GM18508 (cell line): ENCODE data around the gene CSAG3.
"Not testable (repeated sequence)": the region's sequence is repeated elsewhere in the genome, so short reads cannot be mapped to it uniquely, and the experiment has no call there.

Experiments
- ATAC-seq: cut with Tn5 transposase; IDR thresholded peaks from one replicate; pipeline ENCODE4 v1.9.1; 2021; ENCODE audit warnings: moderate number of reproducible peaks; ENCODE audit not compliant: insufficient read depth, unreplicated experiment

CSAG3 gene

DNA sequence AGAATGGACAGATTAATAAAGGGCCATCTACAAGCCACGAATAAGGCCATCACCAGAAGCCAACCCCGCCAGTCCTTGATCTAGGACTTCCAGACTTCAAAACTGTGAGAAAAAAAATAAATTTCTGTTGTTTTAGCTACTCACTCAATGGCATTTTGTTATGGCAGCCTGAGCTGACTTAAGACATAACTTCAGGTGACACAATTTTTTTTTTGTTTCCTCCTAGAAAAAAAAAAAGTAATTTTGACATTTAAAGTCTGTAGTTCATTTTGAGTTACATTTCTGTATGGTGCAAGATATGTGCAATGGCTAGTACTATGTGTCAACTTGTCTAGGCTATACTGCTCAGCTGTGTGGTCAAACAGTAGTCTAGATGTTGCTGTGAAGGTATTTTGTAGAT lies at the start of gene CSAG3:
Gene CSAG3, plus strand, starts transcription at position 301 of the 400 bp plus-strand sequence.
- ATAC-seq, result not testable (repeated sequence)

DNA sequence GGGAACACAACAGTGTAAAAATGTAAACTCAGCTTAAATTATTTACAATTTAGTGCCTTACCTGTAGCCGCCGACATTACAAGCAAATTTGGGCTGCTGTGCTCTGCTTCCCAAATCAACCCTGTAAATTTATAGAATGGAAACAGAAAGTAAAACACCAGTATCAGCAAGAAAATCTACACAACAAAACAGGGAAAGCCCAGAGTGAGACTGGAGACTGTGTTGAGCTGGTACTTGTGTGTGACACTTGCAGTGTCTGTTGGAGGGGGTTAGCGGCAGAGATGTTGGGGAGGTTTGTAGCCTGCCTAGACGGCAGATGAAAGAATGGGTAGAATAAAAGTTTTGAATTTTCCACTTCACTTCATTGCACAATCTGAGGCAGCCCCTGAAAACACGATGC lies 45.8 kb upstream of the CSAG3 start:
- ATAC-seq, result not testable (repeated sequence)

DNA sequence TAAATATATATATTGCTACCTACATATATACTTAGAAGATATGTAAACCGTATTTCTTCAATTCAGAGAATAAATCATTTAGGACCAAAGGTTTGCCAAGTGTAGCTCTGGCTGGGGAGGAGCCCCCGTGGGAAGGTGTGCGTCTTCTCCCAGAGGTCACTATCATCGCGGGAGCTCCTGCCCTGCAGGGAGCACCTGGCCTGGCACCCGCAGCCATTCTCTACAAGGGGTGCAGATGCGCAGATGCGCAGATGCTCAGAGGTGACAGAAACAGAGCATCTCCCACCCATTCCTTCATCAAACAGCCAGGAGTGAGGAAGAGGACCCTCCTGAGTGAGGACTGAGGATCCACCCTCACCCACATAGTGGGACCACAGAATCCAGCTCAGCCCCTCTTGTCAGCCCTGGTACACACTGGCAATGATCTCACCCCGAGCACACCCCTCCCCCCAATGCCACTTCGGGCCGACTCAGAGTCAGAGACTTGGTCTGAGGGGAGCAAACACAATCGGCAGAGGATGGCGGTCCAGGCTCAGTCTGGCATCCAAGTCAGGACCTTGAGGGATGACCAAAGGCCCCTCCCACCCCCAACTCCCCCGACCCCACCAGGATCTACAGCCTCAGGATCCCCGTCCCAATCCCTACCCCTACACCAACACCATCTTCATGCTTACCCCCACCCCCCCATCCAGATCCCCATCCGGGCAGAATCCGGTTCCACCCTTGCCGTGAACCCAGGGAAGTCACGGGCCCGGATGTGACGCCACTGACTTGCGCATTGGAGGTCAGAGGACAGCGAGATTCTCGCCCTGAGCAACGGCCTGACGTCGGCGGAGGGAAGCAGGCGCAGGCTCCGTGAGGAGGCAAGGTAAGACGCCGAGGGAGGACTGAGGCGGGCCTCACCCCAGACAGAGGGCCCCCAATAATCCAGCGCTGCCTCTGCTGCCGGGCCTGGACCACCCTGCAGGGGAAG lies 44.9 kb upstream of the CSAG3 start, which contains the start of gene MAGEA2B:
Gene MAGEA2B, plus strand, starts transcription at position 814 of the 973 bp plus-strand sequence. CDS start 2,479 bp downstream, outside the sequence.
- not testable (repeated sequence) for ATAC-seq

DNA sequence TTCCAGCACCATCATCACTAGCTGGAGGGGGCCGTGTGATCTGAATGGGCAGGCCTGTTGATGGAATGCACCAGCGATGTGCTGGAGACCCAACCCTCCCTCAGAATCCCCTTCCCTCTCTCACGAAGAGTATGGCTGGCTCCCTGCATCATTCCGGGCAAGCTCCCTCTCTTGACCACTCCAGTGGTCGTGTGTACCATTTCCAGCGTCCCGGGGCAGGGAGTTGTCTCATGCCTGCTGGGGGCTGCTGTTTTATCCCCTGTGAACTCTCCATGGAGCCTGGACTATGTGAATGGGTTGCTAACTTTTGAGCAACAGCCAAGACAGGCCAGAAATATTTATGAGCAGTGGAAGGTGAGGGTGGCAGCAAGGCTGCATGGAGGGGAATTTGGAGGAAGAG lies 33.6 kb upstream of the CSAG3 start:
- no peak for ATAC-seq

DNA sequence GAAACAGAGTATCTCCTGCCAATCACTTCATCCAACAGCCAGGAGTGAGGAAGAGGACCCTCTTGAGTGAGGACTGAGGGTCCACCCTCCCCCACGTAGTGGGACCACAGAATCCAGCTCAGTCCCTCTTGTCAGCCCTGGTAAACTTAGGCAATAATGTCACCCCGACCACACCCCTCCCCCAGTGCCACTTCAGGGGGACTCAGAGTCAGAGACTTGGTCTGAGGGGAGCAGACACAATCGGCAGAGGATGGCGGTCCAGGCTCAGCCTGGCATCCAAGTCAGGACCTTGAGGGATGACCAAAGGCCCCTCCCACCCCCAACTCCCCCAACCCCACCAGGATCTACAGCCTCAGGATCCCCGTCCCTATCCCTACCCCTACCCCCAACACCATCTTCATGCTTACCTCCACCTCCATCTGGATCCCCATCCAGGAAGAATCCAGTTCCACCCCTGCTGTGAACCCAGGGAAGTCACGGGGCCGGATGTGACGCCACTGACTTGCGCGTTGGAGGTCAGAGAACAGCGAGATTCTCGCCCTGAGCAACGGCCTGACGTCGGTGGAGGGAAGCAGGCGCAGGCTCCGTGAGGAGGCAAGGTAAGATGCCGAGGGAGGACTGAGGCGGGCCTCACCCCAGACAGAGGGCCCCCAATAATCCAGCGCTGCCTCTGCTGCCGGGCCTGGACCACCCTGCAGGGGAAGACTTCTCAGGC lies 25.6 kb upstream of the CSAG3 start, which contains the start of the genes CSAG1 and MAGEA12:
Gene CSAG1, minus strand, starts transcription at position 461 of the 715 bp plus-strand sequence. CDS start 1,261 bp downstream, outside the sequence.
Gene MAGEA12, plus strand, starts transcription at position 497 of the 715 bp plus-strand sequence. CDS start 2,405 bp downstream, outside the sequence.
- ATAC-seq, result no peak

DNA sequence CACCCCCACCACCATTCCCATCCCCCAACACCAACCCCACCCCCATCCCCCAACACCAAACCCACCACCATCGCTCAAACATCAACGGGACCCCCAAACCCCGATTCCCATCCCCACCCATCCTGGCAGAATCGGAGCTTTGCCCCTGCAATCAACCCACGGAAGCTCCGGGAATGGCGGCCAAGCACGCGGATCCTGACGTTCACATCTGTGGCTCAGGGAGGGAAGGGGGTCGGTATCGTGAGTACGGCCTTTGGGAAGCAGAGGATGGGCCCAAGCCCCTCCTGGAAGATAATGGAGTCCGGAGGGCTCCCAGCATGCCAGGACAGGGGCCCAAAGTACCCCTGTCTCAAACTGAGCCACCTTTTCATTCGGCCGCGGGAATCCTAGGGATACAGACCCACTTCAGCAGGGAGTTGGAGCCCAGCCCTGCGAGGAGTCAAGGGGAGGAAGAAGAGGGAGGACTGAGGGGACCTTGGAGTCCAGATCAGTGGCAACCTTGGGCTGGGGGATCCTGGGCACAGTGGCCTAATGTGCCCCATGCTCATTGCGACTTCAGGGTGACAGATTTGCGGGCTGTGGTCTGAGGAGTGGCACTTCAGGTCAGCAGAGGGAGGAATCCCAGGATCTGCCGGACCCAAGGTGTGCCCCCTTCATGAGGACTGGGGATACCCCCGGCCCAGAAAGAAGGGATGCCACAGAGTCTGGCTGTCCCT lies 24.7 kb upstream of the CSAG3 start:
- not testable (repeated sequence) for ATAC-seq

DNA sequence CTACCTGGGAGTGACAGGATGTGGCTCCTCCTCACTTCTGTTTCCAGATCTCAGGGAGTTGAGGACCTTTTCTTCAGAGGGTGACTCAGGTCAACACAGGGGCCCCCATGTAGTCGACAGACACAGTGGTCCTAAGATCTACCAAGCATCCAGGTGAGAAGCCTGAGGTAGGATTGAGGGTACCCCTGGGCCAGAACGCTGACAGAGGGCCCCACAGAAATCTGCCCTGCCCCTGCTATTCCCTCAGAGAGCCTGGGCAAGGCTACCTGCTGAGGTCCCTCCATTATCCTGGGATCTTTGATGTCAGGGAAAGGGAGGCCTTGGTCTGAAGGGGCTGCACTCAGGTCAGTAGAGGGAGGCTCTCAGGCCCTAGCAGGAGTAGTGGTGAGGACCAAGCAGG lies 23.9 kb upstream of the CSAG3 start:
- ATAC-seq, result no peak

DNA sequence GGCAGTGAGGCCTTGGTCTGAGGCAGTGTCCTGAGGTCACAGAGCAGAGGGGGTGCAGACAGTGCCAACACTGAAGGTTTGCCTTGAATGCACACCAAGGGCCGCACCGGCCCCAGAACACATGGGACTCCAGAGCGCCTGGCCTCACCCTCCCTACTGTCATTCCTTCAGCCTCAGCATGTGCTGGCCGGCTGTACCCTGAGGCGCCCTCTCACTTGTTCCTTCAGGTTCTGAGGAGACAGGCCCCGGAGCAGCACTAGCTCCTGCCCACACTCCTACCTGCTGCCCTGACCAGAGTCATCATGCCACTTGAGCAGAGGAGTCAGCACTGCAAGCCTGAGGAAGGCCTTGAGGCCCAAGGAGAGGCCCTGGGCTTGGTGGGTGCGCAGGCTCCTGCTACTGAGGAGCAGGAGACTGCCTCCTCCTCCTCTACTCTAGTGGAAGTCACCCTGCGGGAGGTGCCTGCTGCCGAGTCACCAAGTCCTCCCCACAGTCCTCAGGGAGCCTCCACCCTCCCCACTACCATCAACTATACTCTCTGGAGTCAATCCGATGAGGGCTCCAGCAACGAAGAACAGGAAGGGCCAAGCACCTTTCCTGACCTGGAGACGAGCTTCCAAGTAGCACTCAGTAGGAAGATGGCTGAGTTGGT lies 23.0 kb upstream of the CSAG3 start:
- ATAC-seq, result no peak

DNA sequence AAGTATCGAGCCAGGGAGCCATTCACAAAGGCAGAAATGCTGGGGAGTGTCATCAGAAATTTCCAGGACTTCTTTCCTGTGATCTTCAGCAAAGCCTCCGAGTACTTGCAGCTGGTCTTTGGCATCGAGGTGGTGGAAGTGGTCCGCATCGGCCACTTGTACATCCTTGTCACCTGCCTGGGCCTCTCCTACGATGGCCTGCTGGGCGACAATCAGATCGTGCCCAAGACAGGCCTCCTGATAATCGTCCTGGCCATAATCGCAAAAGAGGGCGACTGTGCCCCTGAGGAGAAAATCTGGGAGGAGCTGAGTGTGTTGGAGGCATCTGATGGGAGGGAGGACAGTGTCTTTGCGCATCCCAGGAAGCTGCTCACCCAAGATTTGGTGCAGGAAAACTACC lies 22.5 kb upstream of the CSAG3 start:
- ATAC-seq, result not testable (repeated sequence)

DNA sequence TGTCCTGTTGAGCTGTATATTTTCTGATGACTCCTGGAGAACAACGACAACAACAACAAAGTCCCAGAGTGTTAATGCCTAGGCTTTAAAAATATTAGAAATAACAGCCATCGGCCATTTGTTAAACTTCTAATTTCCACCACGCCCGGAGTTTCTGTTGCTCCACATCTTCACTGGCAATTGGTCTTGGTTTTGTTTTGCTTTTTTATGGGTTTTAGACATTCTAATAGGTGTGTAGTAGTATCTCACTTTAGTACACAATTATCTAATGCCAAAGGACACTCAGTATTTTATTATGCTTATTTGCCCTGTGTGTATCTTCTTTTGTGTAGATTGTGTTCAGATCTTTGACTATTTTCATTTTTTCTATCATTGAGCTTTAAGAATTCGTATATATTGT lies 20.5 kb upstream of the CSAG3 start:
- ATAC-seq, result no peak

DNA sequence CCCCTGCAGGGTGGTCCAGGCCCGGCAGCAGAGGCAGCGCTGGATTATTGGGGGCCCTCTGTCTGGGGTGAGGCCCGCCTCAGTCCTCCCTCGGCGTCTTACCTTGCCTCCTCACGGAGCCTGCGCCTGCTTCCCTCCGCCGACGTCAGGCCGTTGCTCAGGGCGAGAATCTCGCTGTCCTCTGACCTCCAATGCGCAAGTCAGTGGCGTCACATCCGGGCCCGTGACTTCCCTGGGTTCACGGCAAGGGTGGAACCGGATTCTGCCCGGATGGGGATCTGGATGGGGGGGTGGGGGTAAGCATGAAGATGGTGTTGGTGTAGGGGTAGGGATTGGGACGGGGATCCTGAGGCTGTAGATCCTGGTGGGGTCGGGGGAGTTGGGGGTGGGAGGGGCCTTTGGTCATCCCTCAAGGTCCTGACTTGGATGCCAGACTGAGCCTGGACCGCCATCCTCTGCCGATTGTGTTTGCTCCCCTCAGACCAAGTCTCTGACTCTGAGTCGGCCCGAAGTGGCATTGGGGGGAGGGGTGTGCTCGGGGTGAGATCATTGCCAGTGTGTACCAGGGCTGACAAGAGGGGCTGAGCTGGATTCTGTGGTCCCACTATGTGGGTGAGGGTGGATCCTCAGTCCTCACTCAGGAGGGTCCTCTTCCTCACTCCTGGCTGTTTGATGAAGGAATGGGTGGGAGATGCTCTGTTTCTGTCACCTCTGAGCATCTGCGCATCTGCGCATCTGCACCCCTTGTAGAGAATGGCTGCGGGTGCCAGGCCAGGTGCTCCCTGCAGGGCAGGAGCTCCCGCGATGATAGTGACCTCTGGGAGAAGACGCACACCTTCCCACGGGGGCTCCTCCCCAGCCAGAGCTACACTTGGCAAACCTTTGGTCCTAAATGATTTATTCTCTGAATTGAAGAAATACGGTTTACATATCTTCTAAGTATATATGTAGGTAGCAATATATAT lies 5.0 kb upstream of the CSAG3 start, which contains the start of gene MAGEA2:
Gene MAGEA2, minus strand, starts transcription at position 157 of the 965 bp plus-strand sequence. CDS start 2,479 bp downstream, outside the sequence.
- ATAC-seq, result not testable (repeated sequence)

DNA sequence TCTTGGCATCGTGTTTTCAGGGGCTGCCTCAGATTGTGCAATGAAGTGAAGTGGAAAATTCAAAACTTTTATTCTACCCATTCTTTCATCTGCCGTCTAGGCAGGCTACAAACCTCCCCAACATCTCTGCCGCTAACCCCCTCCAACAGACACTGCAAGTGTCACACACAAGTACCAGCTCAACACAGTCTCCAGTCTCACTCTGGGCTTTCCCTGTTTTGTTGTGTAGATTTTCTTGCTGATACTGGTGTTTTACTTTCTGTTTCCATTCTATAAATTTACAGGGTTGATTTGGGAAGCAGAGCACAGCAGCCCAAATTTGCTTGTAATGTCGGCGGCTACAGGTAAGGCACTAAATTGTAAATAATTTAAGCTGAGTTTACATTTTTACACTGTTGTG lies 4.1 kb upstream of the CSAG3 start:
- not testable (repeated sequence) for ATAC-seq

DNA sequence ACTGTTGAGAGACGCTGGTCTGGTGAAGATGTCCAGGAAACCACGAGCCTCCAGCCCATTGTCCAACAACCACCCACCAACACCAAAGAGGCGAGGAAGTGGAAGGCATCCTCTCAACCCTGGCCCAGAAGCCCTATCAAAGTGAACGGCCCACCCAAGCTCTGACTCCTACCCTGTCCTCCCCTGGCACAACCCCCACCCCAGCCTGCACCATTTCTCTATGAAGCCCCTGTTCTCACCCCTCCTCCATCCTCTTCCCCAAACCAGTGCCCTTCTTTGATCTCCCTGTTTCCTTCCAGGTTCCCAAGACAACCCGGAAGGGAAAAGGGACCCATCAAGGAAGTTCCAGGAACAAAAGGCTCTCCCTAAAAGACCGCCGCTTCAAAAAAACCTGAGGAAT lies 526 bp downstream of the CSAG3 start:
- ATAC-seq, result not testable (repeated sequence)

DNA sequence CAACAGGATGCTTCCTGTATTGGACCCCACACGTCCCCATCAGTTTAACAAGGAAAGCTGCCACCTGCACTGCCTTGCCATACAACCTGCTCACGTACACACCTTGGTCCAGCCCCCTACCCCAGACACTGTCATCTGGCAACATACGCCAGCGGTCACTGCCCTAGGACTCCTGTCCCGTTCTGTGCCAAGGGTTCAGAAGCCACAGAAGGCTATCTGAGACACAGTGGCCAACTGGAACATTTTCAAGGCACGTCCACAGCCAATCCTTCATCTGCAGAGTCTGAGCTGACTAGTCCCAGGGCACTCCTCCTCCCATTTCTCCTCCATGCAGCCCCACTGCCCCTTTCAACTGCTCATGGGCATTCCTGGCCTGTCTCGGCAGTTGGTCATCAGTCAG lies 2.6 kb downstream of the CSAG3 start:
- not testable (repeated sequence) for ATAC-seq

DNA sequence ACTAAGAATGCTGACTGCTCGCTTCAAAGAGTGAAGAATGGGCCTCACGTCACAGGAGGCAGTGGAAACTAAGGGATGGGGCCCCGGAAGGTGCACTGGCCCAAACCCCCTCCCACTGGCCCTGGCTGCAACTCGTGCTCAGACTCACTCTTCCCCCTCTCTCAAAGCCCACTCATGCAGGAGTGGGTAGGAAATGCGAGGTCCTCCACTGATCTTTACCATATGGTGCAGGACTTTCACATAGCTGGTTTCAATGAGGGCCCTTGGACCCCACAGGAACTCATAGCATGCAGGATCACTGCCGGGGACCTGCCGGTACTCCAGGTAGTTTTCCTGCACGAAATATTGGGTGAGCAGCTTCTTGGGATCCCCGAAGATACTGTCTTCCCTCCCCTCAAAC lies 7.5 kb downstream of the CSAG3 start:
- not testable (repeated sequence) for ATAC-seq

DNA sequence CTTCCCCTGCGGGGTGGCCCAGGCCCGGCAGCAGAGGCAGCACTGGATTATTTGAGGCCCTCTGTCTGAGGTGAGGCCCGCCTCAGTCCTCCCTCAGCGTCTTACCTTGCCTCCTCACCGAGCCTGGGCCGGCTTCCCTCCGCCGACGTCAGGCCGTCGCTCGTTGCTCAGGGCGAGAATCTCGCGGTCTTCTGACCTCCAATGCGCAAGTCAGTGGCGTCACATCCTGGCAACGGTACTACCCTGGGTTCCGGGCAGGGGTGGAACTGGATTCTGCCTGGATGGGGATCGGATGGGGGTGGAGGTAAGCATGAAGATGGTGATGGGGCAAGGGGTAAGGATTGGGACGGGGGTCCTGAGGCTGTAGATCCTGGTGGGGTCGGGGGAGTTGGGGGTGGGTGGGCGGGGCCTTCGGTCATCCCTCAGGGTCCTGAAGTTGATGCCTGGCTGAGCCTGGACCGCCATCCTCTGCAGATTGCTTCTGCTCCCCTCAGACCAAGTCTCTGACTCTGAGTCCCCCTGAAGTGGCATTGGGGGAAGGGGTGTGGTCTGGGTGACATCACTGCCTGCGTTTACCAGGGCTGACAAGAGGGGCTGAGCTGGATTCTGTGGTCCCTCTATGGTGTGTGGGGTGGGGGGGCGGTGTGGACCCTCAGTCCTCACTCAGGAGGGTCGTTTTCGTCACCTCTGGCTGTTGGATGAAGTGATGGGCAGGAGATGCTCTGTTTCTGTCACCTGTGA lies 10.7 kb downstream of the CSAG3 start, which contains the start of gene MAGEA6:
Gene MAGEA6, minus strand, starts transcription at position 141 of the 741 bp plus-strand sequence. CDS start 2,039 bp downstream, outside the sequence.
- not testable (repeated sequence) for ATAC-seq

DNA sequence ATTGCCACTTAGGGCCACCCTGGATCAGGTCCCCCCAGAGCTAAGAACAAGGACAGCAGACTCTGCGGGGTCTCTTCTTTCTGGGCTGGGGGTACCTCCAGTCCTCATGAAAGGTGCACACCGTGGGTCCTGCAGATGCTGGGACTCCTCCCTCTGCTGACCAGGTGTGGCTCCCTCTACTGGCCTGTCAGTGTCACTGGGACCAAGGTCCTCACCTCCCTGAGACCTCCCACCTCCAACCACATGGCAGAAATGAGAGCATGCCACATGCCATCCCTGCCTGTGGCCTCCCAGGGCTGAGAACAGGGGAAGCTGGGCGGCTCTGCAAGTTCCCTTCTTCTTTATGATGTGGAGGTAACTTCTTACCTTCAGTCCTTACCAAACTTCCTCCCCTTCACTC lies 28.0 kb downstream of the CSAG3 start:
- not testable (repeated sequence) for ATAC-seq
